ENCODE results near the gene DSCAML1.

DNA sequence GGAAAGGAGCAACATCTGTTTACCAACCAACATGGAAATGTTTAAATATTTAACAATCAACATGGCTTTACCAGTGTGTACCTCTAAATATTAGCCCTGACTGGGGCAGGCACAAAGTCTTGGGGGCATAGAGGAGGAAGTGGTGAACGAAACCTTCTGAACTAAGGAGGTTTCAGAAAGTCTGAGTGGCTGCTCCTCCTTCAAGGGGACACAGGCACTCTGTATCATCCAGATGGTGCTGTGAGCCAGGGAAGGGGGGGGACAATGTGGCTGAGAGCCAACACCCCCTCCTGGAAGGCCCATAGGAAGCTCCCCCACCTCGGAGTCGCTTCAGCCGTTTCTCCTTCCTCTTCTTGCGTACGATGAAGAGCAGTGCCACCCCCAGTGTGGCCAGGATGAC lies 361.7 kb downstream of the DSCAML1 start:
- TF ChIP-seq HDGF (IDR thresholded peaks at IDR 0.05; ENCODE audit: borderline replicate concordance) = no peak
- no peak for TF ChIP-seq SP1 (IDR thresholded peaks at IDR 0.05)
- no peak for TF ChIP-seq FOXM1 (IDR thresholded peaks at IDR 0.05; ENCODE audit: borderline replicate concordance)
- TF ChIP-seq FOXK2 (IDR thresholded peaks at IDR 0.05) = no peak
- TF ChIP-seq, protein P1, sequence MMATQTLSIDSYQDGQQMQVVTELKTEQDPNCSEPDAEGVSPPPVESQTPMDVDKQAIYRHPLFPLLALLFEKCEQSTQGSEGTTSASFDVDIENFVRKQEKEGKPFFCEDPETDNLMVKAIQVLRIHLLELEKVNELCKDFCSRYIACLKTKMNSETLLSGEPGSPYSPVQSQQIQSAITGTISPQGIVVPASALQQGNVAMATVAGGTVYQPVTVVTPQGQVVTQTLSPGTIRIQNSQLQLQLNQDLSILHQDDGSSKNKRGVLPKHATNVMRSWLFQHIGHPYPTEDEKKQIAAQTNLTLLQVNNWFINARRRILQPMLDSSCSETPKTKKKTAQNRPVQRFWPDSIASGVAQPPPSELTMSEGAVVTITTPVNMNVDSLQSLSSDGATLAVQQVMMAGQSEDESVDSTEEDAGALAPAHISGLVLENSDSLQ (IDR thresholded peaks at IDR 0.05) = no peak
- TF ChIP-seq NFRKB (IDR thresholded peaks at IDR 0.05) = no peak
- no peak for TF ChIP-seq LEF1 (IDR thresholded peaks at IDR 0.05; ENCODE audit: borderline replicate concordance)
- TF ChIP-seq BHLHE40 (IDR thresholded peaks at IDR 0.05; ENCODE audit: borderline replicate concordance) = no peak
